HG03103 (cell line): Measurements from ENCODE around the gene WDR5B.
"Not testable (repeated sequence)": the region's sequence is repeated elsewhere in the genome, so short reads cannot be mapped to it uniquely, and the experiment has no call there.

Experiments
- ATAC-seq: cut with Tn5 transposase; IDR thresholded peaks from one replicate; pipeline ENCODE4 v1.9.1; 2021; ENCODE audit warnings: low read depth; ENCODE audit not compliant: unreplicated experiment

The WDR5B gene

GRCh38 chr3:122374034-122374433, 41.8 kb downstream of the WDR5B start:
- no peak for ATAC-seq

DNA sequence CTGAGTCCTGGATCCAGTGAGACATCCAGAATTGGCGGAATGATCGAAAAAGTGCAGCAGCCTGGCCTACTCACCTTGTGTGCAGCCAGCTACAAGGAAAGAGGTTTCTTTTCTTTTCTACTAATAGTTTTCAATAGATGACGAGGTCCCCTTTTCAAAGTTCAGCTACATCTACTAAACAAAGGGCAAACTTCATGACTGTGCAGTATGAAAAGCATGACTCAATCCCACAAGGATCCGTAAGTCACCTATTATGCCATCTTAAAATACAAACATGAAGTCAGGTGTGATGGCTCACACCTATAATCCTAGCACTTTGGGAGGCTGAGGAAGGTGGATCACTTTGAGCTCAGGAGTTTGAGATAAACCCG, 49.5 kb downstream of the WDR5B start:
- no peak for ATAC-seq

DNA sequence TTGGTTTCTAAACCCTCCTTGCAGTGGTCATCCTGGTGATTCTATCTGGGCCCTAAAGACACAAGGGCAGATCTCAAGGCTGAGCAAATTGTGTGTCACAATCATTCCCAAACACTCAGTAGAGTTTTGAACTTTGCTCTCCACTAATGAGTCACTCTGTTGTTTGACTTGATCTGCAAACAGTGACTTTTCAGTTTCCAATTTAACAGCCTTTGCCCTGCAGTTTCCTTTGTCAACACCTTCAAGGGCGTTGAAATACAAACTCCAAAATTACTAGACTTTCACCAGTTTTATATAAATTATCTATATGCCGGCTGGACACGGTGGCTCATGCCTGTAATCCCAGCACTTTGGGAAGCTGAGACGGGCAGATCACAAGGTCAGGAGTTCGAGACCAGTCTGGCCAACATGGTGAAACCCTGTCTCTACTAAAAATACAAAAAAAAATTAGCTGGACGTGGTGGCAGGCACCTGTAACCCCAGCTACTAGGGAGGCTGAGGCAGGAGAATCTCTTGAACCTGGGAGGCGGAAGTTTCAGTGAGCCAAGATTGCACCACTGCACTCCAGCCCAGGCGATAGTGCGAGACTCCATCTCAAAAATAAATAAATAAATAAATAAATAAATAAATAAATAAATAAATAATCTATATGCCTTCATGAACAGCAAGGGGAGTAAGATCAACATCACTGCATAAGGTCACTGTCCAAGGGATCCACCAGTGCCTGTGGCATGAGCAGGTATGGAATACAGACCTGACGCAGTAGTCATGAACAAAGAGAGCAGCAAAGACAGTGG, 50.1 kb downstream of the WDR5B start:
- ATAC-seq = not testable (repeated sequence)

GRCh38 chr3:122365073-122365472, 50.8 kb downstream of the WDR5B start:
- ATAC-seq = no peak

DNA sequence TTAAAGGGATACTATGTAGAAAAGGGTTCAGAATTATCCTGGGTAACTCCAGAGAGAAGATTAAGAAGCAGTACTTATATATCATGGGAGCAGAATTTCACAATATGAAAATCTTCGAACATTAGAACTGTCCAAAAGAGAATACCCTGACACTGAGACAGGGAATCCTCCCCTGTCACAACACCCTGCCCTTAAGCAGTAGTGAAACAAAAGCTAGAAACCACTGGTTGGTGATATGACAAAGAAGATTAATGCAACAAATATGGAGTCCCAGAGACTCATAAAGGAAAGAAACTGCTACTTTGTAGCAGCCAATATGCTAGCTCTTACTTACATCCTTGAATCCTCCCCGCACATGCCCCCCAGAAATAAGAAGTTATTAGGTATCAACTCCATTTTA, 51.4 kb downstream of the WDR5B start:
- no peak for ATAC-seq
